ENCODE results near the gene PPP3CA. TPM values are rescaled to one million over a fixed set of nuclear protein-coding genes. Genes with fewer than 3 reads are reported as not detected.

The PPP3CA gene
- total RNA-seq, 1 experiment from 2014 or later, result 15.5 TPM

- H4K20me1 ChIP-seq (ENCODE audit: low read length), result no peaks in the 10 kb centered on the region
- H3K4me3 ChIP-seq (ENCODE audit: low read length), result no peak overlapping the region
- DNase-seq, result no peak
- H3K4me1 ChIP-seq (ENCODE audit: insufficient read depth, low read length), result peaks cover 12% of the 10 kb centered on the region
- H3K27me3 ChIP-seq (ENCODE audit: low read length), result no peaks in the 10 kb centered on the region
- no TSS peak for BruUV-seq (replicated peaks)
- ChIA-PET POLR2A (ENCODE audit: unreplicated experiment) (no interaction called here), CTCF (no interaction called here)
- H3K9me2 ChIP-seq (replicated peaks; ENCODE audit: low read length), result no peaks in the 10 kb centered on the region
- intact Hi-C loops (cut with micrococcal nuclease), result no loop called here
- no peak for ATAC-seq
- TF ChIP-seq EZH2 (IDR thresholded peaks at IDR 0.05; ENCODE audit: low read length, unreplicated experiment), result no peak
- no peak for TF ChIP-seq CTCF (conservative IDR thresholded peaks at IDR 0.05; ENCODE audit: low read depth, low read length)
- TF ChIP-seq EZH2phosphoT487 (IDR thresholded peaks at IDR 0.05; ENCODE audit: borderline replicate concordance, low read length), result no peak
- no peaks in the 10 kb centered on the region for H3F3A ChIP-seq (ENCODE audit: low read length, unreplicated experiment)
- H3K4me2 ChIP-seq (ENCODE audit: low read length), result no peak overlapping the region
- H3K36me3 ChIP-seq (ENCODE audit: low read depth, low read length), result no peaks in the 10 kb centered on the region
- H3K9ac ChIP-seq (ENCODE audit: low read length), result no peak overlapping the region
- no peak overlapping the region for H3K27ac ChIP-seq (ENCODE audit: low read length)
- no peaks in the 10 kb centered on the region for H3K9me3 ChIP-seq (ENCODE audit: low read length)
- H3K79me2 ChIP-seq (ENCODE audit: low read length), result peaks cover 14% of the 10 kb centered on the region; the same call in 1 of the 2 replicates
- H2AFZ ChIP-seq (ENCODE audit: low read length), result no peak overlapping the region
These were observed 56.1 kb downstream of the PPP3CA start for GRCh38 chr4:101291198-101291597.

GRCh38 chr4:101290654-101291053 is 56.7 kb downstream of the PPP3CA start:
- ATAC-seq (no peak), DNase-seq (no peak)
- Histone ChIP-seq H3K4me1 (ENCODE audit: insufficient read depth, low read length) (peaks cover 17% of the 10 kb centered on the region), H3K27me3 (ENCODE audit: low read length) (no peaks in the 10 kb centered on the region), H3K9me3 (ENCODE audit: low read length) (no peaks in the 10 kb centered on the region), H3K9me2 (replicated peaks; ENCODE audit: low read length) (no peaks in the 10 kb centered on the region), H3F3A (ENCODE audit: low read length, unreplicated experiment) (no peaks in the 10 kb centered on the region), H3K4me3 (ENCODE audit: low read length) (no peak overlapping the region), H3K36me3 (ENCODE audit: low read depth, low read length) (no peaks in the 10 kb centered on the region), H3K9ac (ENCODE audit: low read length) (no peak overlapping the region), H4K20me1 (ENCODE audit: low read length) (no peaks in the 10 kb centered on the region), H2AFZ (ENCODE audit: low read length) (no peak overlapping the region), H3K27ac (ENCODE audit: low read length) (no peak overlapping the region), H3K4me2 (ENCODE audit: low read length) (no peak overlapping the region), H3K79me2 (ENCODE audit: low read length) (peaks cover 12% of the 10 kb centered on the region; the same call in 1 of the 2 replicates)
- BruUV-seq (replicated peaks), result no TSS peak
- intact Hi-C loops (cut with micrococcal nuclease), result no loop called here
- ChIA-PET CTCF (no interaction called here), POLR2A (ENCODE audit: unreplicated experiment) (no interaction called here)
- TF ChIP-seq EZH2phosphoT487 (IDR thresholded peaks at IDR 0.05; ENCODE audit: borderline replicate concordance, low read length), result no peak
- no peak for TF ChIP-seq CTCF (conservative IDR thresholded peaks at IDR 0.05; ENCODE audit: low read depth, low read length)
- no peak for TF ChIP-seq EZH2 (IDR thresholded peaks at IDR 0.05; ENCODE audit: low read length, unreplicated experiment)

- no peaks in the 10 kb centered on the region for H3K36me3 ChIP-seq (ENCODE audit: low read depth, low read length)
- no peak overlapping the region for H3K4me3 ChIP-seq (ENCODE audit: low read length)
- ChIA-PET CTCF (no interaction called here), POLR2A (ENCODE audit: unreplicated experiment) (no interaction called here)
- no peaks in the 10 kb centered on the region for H3F3A ChIP-seq (ENCODE audit: low read length, unreplicated experiment)
- H3K4me1 ChIP-seq (ENCODE audit: insufficient read depth, low read length), result peaks cover 31% of the 10 kb centered on the region
- BruUV-seq (replicated peaks), result no TSS peak
- H3K9ac ChIP-seq (ENCODE audit: low read length), result no peak overlapping the region
- H3K9me2 ChIP-seq (replicated peaks; ENCODE audit: low read length), result no peaks in the 10 kb centered on the region
- no peaks in the 10 kb centered on the region for H3K27me3 ChIP-seq (ENCODE audit: low read length)
- no peaks in the 10 kb centered on the region for H3K9me3 ChIP-seq (ENCODE audit: low read length)
- DNase-seq (no peak), ATAC-seq (no peak)
- peaks cover 11% of the 10 kb centered on the region; the same call in 1 of the 2 replicates for H3K79me2 ChIP-seq (ENCODE audit: low read length)
- no peak overlapping the region for H3K4me2 ChIP-seq (ENCODE audit: low read length)
- intact Hi-C loops (cut with micrococcal nuclease), result no loop called here
- no peak for TF ChIP-seq CTCF (conservative IDR thresholded peaks at IDR 0.05; ENCODE audit: low read depth, low read length)
- no peak for TF ChIP-seq EZH2phosphoT487 (IDR thresholded peaks at IDR 0.05; ENCODE audit: borderline replicate concordance, low read length)
- no peak for TF ChIP-seq EZH2 (IDR thresholded peaks at IDR 0.05; ENCODE audit: low read length, unreplicated experiment)
- H4K20me1 ChIP-seq (ENCODE audit: low read length), result no peaks in the 10 kb centered on the region
- no peak overlapping the region for H2AFZ ChIP-seq (ENCODE audit: low read length)
- no peak overlapping the region for H3K27ac ChIP-seq (ENCODE audit: low read length)
These were observed 58.0 kb downstream of the PPP3CA start for GRCh38 chr4:101289306-101289705.
